HFFc6 (cell line): ENCODE measurements around the gene TBC1D2B. TPM values are rescaled to one million over a fixed set of nuclear protein-coding genes. Genes with fewer than 3 reads are reported as not detected.

ENCODE experiments used
- DNase-seq: peaks from one replicate; pipeline ENCODE4 v3.0.0-alpha.2; 2018
- H3K27ac Mint-ChIP-seq: 2 replicates; pipeline ENCODE4 v1.8.0; 2020; ENCODE audit warnings: mild to moderate bottlenecking, mixed read lengths
- H3K27me3 Mint-ChIP-seq: 2 replicates; pipeline ENCODE4 v1.8.0; 2021; ENCODE audit warnings: mild to moderate bottlenecking, moderate library complexity, mixed read lengths; ENCODE audit not compliant: insufficient read depth
- H3K36me3 Mint-ChIP-seq: 2 replicates; pipeline ENCODE4 v1.8.0; 2021; ENCODE audit warnings: low read depth, mixed read lengths
- H3K4me1 Mint-ChIP-seq: 2 replicates; pipeline ENCODE4 v1.8.0; 2020; ENCODE audit warnings: low read depth, mixed read lengths
- H3K4me3 Mint-ChIP-seq: 2 replicates; pipeline ENCODE4 v1.8.0; 2020; ENCODE audit warnings: mild to moderate bottlenecking, moderate library complexity, mixed read lengths
- H3K9me3 Mint-ChIP-seq: 2 replicates; pipeline ENCODE4 v1.8.0; 2020; ENCODE audit warnings: mild to moderate bottlenecking, mixed read lengths
- total RNA-seq, 6 experiments: library from RNA; stranded (reverse); fragmentation: NEBNext Ultra II Directional; extraction: Animal tissue kit (Norgen Biotek cat#: 25700); gene quantifications; 2 replicates in 1 of 6; 3 replicates in 5 of 6; pipeline ENCODE4 v1.2.3, GENCODE V29; 2021
- TF ChIP-seq, protein P1 (sequence below): fragments of 200-600 bp; sonication (generic); IDR thresholded peaks from 2 replicates; pipeline ENCODE4 v1.5.0; 2021; ENCODE audit warnings: antibody characterized with exemption, mild to moderate bottlenecking

Gene TBC1D2B
- total RNA-seq, 6 experiments from 2014 or later = 34.1 to 42.5 (median 38.0) TPM

DNA sequence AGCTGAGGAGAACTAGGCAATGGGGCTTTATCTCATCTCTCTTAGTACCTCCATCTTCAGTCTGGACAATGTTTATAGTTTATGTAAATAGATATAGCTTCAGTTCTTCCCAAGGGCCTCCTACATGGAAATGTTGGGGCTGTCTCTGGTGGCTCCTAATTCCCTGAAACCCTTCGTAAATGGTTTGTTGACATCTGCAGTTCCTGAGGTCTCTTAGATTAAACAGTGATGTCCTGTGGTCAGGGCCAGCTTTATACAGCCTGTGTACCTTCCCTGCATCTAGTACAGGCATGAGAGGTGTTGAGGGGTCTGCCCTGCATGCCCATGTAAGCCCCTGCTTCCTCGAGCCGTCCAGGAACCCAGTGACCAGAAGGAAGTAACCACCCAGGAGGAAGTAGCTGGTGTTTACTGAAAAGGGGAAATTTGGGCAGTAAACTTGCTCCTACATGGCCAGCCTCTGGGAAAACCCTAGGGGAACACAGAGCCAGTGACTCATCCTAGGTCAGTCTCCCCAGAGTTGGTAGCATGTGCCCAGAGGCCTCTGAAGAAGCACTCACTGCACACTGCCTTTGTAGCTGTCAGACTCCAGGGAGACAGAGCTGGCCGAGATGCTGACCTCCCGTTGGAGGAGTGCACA, 4.7 kb upstream of the TBC1D2B start:
- DNase-seq = no peak
- TF ChIP-seq, protein P1, sequence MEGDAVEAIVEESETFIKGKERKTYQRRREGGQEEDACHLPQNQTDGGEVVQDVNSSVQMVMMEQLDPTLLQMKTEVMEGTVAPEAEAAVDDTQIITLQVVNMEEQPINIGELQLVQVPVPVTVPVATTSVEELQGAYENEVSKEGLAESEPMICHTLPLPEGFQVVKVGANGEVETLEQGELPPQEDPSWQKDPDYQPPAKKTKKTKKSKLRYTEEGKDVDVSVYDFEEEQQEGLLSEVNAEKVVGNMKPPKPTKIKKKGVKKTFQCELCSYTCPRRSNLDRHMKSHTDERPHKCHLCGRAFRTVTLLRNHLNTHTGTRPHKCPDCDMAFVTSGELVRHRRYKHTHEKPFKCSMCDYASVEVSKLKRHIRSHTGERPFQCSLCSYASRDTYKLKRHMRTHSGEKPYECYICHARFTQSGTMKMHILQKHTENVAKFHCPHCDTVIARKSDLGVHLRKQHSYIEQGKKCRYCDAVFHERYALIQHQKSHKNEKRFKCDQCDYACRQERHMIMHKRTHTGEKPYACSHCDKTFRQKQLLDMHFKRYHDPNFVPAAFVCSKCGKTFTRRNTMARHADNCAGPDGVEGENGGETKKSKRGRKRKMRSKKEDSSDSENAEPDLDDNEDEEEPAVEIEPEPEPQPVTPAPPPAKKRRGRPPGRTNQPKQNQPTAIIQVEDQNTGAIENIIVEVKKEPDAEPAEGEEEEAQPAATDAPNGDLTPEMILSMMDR = no peak
- no peak overlapping the region for H3K27ac Mint-ChIP-seq
- peaks cover 15% of the 10 kb centered on the region for H3K4me1 Mint-ChIP-seq
- H3K4me3 Mint-ChIP-seq = no peak overlapping the region
- no peaks in the 10 kb centered on the region for H3K36me3 Mint-ChIP-seq
- no peaks in the 10 kb centered on the region for H3K9me3 Mint-ChIP-seq
- no peaks in the 10 kb centered on the region; the same call in 1 of the 2 replicates for H3K27me3 Mint-ChIP-seq

DNA sequence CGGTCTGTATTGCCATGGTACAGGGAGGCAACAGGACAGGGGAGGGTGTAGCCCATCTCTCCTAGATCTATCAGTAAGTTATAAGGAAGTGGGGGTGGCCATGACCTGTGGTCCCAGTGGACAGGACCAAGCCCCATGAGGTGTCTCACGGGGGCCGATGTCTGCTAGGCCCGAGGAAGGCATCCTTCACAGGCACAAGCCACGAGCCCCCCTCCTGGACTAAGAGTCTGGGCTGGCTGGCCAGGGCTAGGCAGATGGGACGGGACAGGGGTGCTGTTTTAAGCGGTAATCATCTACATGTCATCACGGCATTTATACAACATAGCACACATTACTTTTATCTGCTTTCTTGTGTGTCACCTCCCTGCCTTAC, 2.6 kb upstream of the TBC1D2B start:
- no peaks in the 10 kb centered on the region for H3K9me3 Mint-ChIP-seq
- TF ChIP-seq, protein P1 = no peak
- no peaks in the 10 kb centered on the region; the same call in 1 of the 2 replicates for H3K27me3 Mint-ChIP-seq
- H3K27ac Mint-ChIP-seq = no peak overlapping the region
- no peaks in the 10 kb centered on the region for H3K36me3 Mint-ChIP-seq
- DNase-seq = no peak
- H3K4me1 Mint-ChIP-seq = peaks cover 28% of the 10 kb centered on the region
- no peak overlapping the region for H3K4me3 Mint-ChIP-seq

DNA sequence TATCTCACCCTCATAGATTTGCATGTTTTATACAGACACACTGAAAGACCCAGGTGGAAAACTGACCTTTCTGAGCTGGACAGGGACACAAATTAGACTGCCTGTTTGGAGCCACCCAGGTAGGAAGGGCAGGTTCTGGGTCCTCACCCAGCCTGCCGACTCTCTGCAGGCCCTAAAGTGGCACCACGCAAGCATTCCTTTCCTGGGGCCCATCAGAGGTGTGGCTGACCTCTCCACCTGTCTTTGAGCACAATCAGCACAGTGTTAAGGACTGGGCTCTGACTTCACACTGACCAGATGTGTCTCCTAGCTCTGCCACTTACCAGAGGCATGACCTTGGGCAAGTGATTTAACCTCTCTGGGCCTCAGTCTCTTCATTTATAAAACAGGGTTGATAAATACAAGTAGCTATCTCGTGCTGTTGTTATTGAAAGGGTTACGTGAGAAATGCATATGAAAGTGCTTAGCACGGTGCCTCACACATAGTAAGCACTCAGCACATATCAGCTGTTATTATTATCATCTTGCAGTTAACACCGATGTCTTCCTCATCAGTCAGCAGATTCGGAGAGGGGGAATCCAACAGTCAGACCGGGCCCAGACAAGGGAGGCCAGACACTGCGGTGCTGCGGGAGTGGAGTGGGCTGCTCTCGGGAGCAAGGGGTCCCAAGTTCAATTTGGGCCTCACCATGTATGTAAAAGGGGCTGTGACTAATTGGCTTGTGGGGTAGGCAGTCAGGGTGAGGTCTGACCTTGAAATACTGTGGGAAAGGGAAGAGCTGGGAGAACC, 2.0 kb upstream of the TBC1D2B start:
- Mint-ChIP-seq H3K36me3 (peaks cover 3% of the 10 kb centered on the region; the same call in 1 of the 2 replicates), H3K27ac (no peak overlapping the region), H3K4me1 (peaks cover 33% of the 10 kb centered on the region), H3K9me3 (no peaks in the 10 kb centered on the region), H3K4me3 (no peak overlapping the region), H3K27me3 (no peaks in the 10 kb centered on the region; the same call in 1 of the 2 replicates)
- no peak for DNase-seq
- TF ChIP-seq, protein P1 = no peak

DNA sequence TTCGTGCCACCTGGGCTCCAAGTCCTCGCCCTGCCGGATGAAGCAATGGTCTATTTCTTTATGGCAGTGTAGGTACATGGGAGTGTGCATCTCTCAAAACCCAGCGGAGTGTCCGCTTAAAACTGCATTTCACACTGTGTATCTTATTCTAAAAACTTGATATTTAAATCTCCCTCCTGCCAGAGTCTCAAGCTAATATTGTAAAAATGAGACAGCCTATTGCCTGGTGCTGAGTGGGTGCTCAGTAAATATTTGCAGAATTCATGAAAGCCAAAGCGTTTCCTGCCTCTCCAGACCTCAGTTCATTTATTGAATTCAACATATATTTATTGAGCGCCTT, 330 bp upstream of the TBC1D2B start:
- Mint-ChIP-seq H3K36me3 (peaks cover 8% of the 10 kb centered on the region; the same call in 1 of the 2 replicates), H3K27me3 (no peaks in the 10 kb centered on the region; the same call in 1 of the 2 replicates), H3K4me3 (peak overlapping the region; percentile 87), H3K9me3 (no peaks in the 10 kb centered on the region), H3K4me1 (peaks cover 47% of the 10 kb centered on the region), H3K27ac (peak overlapping the region; percentile 64)
- TF ChIP-seq, protein P1 = no peak
- DNase-seq = no peak

DNA sequence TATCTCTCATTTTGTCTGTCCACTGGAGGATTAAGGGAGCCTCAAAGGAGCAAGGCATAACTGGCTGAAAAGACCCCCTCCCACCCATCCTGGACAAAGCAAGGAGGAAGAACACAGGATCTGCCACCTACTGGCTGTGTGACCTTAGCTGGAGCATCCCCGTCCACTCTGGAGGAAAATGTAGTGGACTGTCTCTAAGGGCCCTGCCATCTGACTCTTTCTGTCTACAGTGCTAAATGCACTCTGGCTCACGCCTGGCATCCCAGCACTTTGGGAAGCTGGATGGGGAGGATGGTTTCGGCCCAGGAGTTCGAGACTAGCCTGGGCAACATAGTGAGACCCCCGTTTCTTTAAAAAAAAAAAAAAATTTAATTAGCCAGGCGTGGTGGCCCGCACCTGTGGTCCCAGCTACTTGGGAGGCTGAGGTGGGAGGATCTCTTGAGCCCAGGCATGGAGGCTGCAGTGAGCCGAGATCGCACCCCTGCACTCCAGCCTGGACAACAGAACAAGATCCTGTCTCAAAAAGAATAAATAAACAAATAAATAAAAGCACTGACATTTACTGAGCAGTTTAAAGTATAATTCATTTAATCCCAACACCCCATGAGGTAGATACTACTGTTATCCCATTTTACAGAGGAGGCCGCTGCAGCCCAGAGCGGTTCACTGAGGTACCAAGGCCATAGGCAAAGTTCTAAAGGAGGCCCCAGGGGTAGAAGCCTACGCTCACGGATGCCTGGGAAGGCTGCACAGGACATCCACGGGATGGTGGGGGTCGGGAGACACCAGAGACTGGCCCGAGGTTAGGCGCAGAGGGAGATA, 1.1 kb downstream of the TBC1D2B start:
- Mint-ChIP-seq H3K27me3 (no peaks in the 10 kb centered on the region; the same call in 1 of the 2 replicates), H3K27ac (peak overlapping the region; percentile 99), H3K4me1 (peaks cover 53% of the 10 kb centered on the region)

More for the DNA sequence above, 1.1 kb downstream of the TBC1D2B start:
- Mint-ChIP-seq H3K4me3 (peak overlapping the region; percentile 100), H3K36me3 (peaks cover 9% of the 10 kb centered on the region; the same call in 1 of the 2 replicates), H3K9me3 (no peaks in the 10 kb centered on the region)
- DNase-seq = no peak
- TF ChIP-seq, protein P1 = peak; percentile 60
